ENCODE results near the gene MRC1.
A peak's percentile ranks its signal among the peaks of the same experiment; 100 is the strongest.

Gene MRC1

DNA sequence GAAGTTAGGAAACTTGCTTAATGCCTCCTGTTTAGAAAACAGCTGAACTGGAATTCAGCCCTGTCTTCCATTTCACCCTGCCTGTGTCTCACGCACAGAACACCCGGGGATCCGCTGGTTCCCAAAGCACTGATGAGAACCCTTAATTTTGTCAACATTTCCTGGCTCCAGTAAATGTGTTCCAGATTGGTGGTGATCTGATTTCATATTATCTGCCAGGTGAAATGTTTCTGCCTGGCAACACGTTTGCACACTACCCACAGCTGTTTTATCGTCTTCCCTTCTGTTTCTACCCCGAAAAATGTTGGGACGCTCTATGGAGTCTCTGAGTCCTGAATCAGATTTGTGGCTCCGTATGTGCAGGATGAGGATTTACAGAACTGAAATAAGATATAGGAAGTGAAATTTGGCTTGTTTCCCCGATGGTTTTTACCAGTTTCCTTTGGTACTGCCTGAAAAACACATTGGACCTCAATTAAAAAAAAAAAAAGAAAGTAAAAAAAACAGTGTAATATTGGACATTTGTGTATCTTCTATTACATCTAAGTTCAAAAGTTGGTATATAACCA, 29.0 kb downstream of the MRC1 start:
- H3K4me1 Mint-ChIP-seq = no peaks in the 10 kb centered on the region
- no peaks in the 10 kb centered on the region for H3K36me3 Mint-ChIP-seq (ENCODE audit: low read depth)
- TF ChIP-seq, protein P1, sequence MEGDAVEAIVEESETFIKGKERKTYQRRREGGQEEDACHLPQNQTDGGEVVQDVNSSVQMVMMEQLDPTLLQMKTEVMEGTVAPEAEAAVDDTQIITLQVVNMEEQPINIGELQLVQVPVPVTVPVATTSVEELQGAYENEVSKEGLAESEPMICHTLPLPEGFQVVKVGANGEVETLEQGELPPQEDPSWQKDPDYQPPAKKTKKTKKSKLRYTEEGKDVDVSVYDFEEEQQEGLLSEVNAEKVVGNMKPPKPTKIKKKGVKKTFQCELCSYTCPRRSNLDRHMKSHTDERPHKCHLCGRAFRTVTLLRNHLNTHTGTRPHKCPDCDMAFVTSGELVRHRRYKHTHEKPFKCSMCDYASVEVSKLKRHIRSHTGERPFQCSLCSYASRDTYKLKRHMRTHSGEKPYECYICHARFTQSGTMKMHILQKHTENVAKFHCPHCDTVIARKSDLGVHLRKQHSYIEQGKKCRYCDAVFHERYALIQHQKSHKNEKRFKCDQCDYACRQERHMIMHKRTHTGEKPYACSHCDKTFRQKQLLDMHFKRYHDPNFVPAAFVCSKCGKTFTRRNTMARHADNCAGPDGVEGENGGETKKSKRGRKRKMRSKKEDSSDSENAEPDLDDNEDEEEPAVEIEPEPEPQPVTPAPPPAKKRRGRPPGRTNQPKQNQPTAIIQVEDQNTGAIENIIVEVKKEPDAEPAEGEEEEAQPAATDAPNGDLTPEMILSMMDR (IDR thresholded peaks at IDR 0.05; ENCODE audit: unreplicated experiment in 3 of 3) = no peak
- H3K27ac Mint-ChIP-seq = no peak overlapping the region
- H3K9me3 Mint-ChIP-seq = no peaks in the 10 kb centered on the region
- no peak overlapping the region for H3K4me3 Mint-ChIP-seq
- H3K27me3 Mint-ChIP-seq (ENCODE audit: low read depth) = peaks cover 4% of the 10 kb centered on the region

DNA sequence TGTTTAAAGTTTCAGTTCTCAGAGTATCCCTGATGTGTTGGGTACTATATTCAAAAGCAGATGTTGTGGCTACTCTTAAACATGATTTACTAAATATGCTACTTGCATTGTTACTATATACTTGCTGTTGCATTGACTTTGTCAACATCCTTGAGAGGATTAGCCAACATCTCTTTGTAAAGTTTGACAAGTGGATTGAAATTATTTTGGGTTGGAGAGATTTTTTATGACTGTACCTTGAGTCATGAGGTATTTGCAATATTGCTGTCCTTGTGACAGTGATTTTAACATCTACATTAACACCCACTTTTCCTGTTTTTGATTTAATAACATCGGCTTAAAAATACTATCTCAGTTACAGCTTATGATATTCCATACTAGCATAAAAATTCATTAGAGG, 31.9 kb downstream of the MRC1 start:
- Mint-ChIP-seq H3K27ac (no peak overlapping the region), H3K36me3 (ENCODE audit: low read depth) (no peaks in the 10 kb centered on the region), H3K27me3 (ENCODE audit: low read depth) (peaks cover 4% of the 10 kb centered on the region), H3K9me3 (no peaks in the 10 kb centered on the region), H3K4me3 (no peak overlapping the region), H3K4me1 (no peaks in the 10 kb centered on the region)
- TF ChIP-seq, protein P1 (IDR thresholded peaks at IDR 0.05; ENCODE audit: unreplicated experiment in 3 of 3) = no peak

DNA sequence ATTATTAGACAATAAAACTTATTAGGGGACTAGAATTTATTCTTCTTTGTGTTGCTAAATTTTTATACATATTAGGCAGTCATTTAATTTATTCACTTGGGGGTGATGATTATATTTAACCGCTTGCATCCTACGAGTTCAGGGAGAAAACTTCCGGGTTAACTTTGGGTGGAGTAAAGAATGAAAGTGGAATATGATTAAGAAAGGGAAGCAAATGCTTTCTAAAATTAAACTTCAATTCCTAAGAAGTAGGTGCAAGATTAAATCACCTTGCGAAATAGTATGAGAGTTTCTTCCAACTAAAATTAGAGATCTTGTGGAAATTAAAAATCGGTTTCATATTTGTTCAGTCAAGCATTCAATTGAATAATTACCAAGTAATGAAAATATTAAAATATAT, 33.5 kb downstream of the MRC1 start:
- Mint-ChIP-seq H3K4me1 (no peaks in the 10 kb centered on the region), H3K27me3 (ENCODE audit: low read depth) (peaks cover 4% of the 10 kb centered on the region), H3K27ac (no peak overlapping the region), H3K9me3 (no peaks in the 10 kb centered on the region), H3K36me3 (ENCODE audit: low read depth) (no peaks in the 10 kb centered on the region), H3K4me3 (no peak overlapping the region)
- TF ChIP-seq, protein P1 (IDR thresholded peaks at IDR 0.05; ENCODE audit: unreplicated experiment in 3 of 3) = no peak

DNA sequence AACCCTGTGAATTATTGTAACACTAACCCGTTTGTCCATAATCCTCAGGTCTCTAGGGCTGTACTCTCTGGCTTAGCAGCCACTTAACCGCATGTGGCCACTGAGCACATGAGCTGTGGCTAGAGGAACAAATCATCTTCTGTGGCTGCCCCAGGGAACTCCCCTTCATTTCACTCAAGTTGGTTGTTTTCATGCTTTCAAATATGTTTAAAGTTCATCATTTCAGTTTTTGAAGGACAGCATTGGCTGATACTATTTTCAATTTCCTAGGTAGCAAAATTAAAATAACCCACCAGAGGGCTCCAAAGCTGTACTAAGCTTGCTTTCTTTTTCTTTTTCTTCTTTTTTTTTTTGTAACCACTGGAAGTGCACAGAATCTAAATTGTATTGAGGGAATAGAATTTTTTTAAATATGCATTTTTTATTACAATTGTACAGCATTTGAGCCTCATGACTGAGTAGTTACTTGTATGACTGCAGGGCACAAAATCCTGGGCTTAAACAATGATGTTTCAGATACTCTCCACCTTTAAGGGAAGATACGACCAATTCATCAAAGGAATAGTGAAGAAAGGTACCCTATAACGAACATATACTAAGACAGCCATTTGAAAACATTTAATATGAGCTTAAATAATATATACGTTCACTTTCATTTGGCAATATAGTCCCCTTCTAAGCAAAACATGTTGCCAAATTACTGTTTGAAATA, 38.6 kb downstream of the MRC1 start:
- Mint-ChIP-seq H3K4me1 (peaks cover 9% of the 10 kb centered on the region), H3K4me3 (no peak overlapping the region), H3K9me3 (no peaks in the 10 kb centered on the region), H3K27ac (no peak overlapping the region), H3K36me3 (ENCODE audit: low read depth) (no peaks in the 10 kb centered on the region), H3K27me3 (ENCODE audit: low read depth) (peaks cover 5% of the 10 kb centered on the region)
- TF ChIP-seq, protein P1 (IDR thresholded peaks at IDR 0.05; ENCODE audit: unreplicated experiment in 3 of 3) = peak; percentile 51 to 67 (median 60)

DNA sequence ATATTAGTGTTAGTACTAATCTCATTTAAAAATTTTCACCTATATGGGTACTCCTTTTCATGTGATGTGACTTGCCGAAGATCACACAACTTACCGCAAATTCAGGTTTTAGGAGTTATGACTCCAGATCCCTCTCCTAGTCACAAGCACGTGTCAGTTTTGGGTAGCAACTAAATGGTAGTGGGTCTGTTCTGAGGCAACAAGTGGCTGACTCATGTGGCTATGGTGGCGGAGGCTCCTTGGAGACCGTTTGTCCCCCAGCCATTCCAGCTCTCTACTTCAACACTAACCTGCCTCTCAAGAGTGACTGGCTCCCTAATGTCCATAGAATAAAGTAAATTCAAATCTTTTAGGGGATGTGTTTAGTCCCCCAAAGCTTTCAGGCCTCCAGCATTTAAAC, 39.5 kb downstream of the MRC1 start:
- TF ChIP-seq, protein P1 (IDR thresholded peaks at IDR 0.05; ENCODE audit: unreplicated experiment in 3 of 3) = no peak
- Mint-ChIP-seq H3K36me3 (ENCODE audit: low read depth) (no peaks in the 10 kb centered on the region), H3K27me3 (ENCODE audit: low read depth) (peaks cover 5% of the 10 kb centered on the region), H3K4me3 (no peak overlapping the region), H3K27ac (no peak overlapping the region), H3K4me1 (peaks cover 9% of the 10 kb centered on the region), H3K9me3 (no peaks in the 10 kb centered on the region)

DNA sequence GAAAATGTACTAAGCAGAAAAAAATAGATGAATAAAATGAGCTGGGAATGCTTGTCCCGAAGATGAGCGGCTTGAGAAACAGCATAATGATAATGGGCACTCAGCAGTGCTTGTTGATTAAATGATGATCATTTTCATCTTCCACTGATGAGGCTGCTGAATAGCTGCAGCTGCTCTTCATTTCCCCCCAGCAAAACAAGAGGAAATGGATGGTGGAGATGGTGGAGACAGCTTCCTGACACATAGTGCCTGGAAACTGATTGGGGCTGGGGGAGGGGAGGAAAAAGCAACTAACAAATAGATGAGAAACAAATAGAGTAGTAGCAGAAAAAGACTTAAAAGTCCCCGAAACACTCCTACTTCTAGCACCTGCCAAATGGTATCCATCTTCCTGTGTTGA, 41.4 kb downstream of the MRC1 start:
- H3K27ac Mint-ChIP-seq = no peak overlapping the region
- peaks cover 9% of the 10 kb centered on the region for H3K4me1 Mint-ChIP-seq
- no peaks in the 10 kb centered on the region for H3K9me3 Mint-ChIP-seq
- H3K36me3 Mint-ChIP-seq (ENCODE audit: low read depth) = no peaks in the 10 kb centered on the region
- H3K4me3 Mint-ChIP-seq = no peak overlapping the region
- peaks cover 5% of the 10 kb centered on the region for H3K27me3 Mint-ChIP-seq (ENCODE audit: low read depth)
- TF ChIP-seq, protein P1 (IDR thresholded peaks at IDR 0.05; ENCODE audit: unreplicated experiment in 3 of 3) = no peak

Data from nephron (organoid).